G401 (cell line): ENCODE data around the gene SHISAL1. TPM values are rescaled to one million over a fixed set of nuclear protein-coding genes. Genes with fewer than 3 reads are reported as not detected.

Source experiments
- DNase-seq: peaks from one replicate; pipeline ENCODE4 v3.0.0-alpha.2; 2015; ENCODE audit warnings: low spot score
- in situ Hi-C: cut with HindIII; loops from 2 replicates; pipeline ENCODE4 v1.10.0; 2016; ENCODE audit warnings: low sequenced_read_pairs, mixed read lengths
- total RNA-seq: library from RNA; depleted of rRNA; stranded (reverse); fragments of >200 nt; shearing (Covaris generic); gene quantifications from 2 replicates; pipeline ENCODE4 v1.2.3, GENCODE V29; 2014

Gene SHISAL1
- total RNA-seq, 1 experiment from 2014 or later, result 0.10 TPM

GRCh38 chr22:44206696-44207095 is 106.1 kb downstream of the SHISAL1 start:
- no peak for DNase-seq
- in situ Hi-C loops, result no loop called here

GRCh38 chr22:44206330-44206645 is 106.5 kb downstream of the SHISAL1 start:
- in situ Hi-C loops, result no loop called here
- DNase-seq, result no peak

- DNase-seq, result no peak
- in situ Hi-C loops, result no loop called here
Measured at GRCh38 chr22:44205516-44206329, 107.0 kb downstream of the SHISAL1 start.

GRCh38 chr22:44204739-44205515 is 107.8 kb downstream of the SHISAL1 start:
- no peak for DNase-seq
- in situ Hi-C loops, result no loop called here

- no peak for DNase-seq
- in situ Hi-C loops, result no loop called here
Measured at GRCh38 chr22:44203203-44203602, 109.5 kb downstream of the SHISAL1 start.

GRCh38 chr22:44202261-44202789 is 110.4 kb downstream of the SHISAL1 start:
- DNase-seq, result no peak
- in situ Hi-C loops, result no loop called here

GRCh38 chr22:44201665-44202064 is 111.1 kb downstream of the SHISAL1 start:
- peak; percentile 3 for DNase-seq
- in situ Hi-C loops, result no loop called here

GRCh38 chr22:44200855-44201550 is 111.7 kb downstream of the SHISAL1 start:
- in situ Hi-C loops, result no loop called here
- no peak for DNase-seq

GRCh38 chr22:44200451-44200850 is 112.3 kb downstream of the SHISAL1 start:
- in situ Hi-C loops, result no loop called here
- DNase-seq, result no peak

- in situ Hi-C loops, result no loop called here
- no peak for DNase-seq
Measured at GRCh38 chr22:44199866-44200265, 112.9 kb downstream of the SHISAL1 start.

GRCh38 chr22:44199164-44199563 is 113.6 kb downstream of the SHISAL1 start:
- DNase-seq, result no peak
- in situ Hi-C loops, result no loop called here

GRCh38 chr22:44197271-44197670 is 115.5 kb downstream of the SHISAL1 start:
- in situ Hi-C loops, result no loop called here
- DNase-seq, result no peak

- DNase-seq, result no peak
- in situ Hi-C loops, result no loop called here
Measured at GRCh38 chr22:44196731-44197131, 116.0 kb downstream of the SHISAL1 start.

- DNase-seq, result no peak
- in situ Hi-C loops, result no loop called here
Measured at GRCh38 chr22:44196241-44196640, 116.5 kb downstream of the SHISAL1 start.

GRCh38 chr22:44195189-44195871 is 117.4 kb downstream of the SHISAL1 start:
- no peak for DNase-seq
- in situ Hi-C loops, result no loop called here

GRCh38 chr22:44194569-44194968 is 118.2 kb downstream of the SHISAL1 start:
- DNase-seq, result no peak
- in situ Hi-C loops, result no loop called here
